Natural killer cell treated with Interleukin-12 subunit alpha and Interleukin-12 subunit beta and Interleukin-15 and Interleukin-18, amount 100 ng/mL, for 72 hours (primary cell): ENCODE data around the gene ZNF200. TPM values are rescaled to one million over a fixed set of nuclear protein-coding genes. Genes with fewer than 3 reads are reported as not detected.

Experiments used
- ATAC-seq, 2 donors: fragments of 150-1000 bp; cut with Tn5 transposase in 1 of 2; sonication (Bioruptor Pico), chemical (Tn5 transposase) in 1 of 2; 2 replicates each; pipeline ENCODE4 v1.10.0; 2021
- DNase-seq: peaks from one replicate; pipeline ENCODE4 v3.0.0; 2022; ENCODE audit warnings: low spot score
- H3K27ac Mint-ChIP-seq, 2 donors: 1 replicate in 1 of 2; 2 replicates in 1 of 2; pipeline ENCODE4 v1.8.0; 2022; ENCODE audit warnings: mixed read lengths in 2 of 2, mild to moderate bottlenecking in 1 of 2, moderate library complexity in 1 of 2
- H3K27me3 Mint-ChIP-seq, 2 donors: 1 replicate in 1 of 2; 2 replicates in 1 of 2; pipeline ENCODE4 v1.8.0; 2022; ENCODE audit warnings: mixed read lengths in 2 of 2
- H3K36me3 Mint-ChIP-seq: one replicate; pipeline ENCODE4 v1.8.0; 2022; ENCODE audit warnings: mixed read lengths
- H3K4me1 Mint-ChIP-seq, 2 donors: 1 replicate in 1 of 2; 2 replicates in 1 of 2; pipeline ENCODE4 v1.8.0; 2022; ENCODE audit warnings: low read depth in 2 of 2, mixed read lengths in 2 of 2, mild to moderate bottlenecking in 1 of 2
- H3K4me3 Mint-ChIP-seq: one replicate; pipeline ENCODE4 v1.8.0; 2022; ENCODE audit warnings: mixed read lengths
- H3K9me3 Mint-ChIP-seq: 2 replicates; pipeline ENCODE4 v1.8.0; 2022; ENCODE audit warnings: mixed read lengths
- total RNA-seq, 2 donors: library from RNA; stranded (reverse); gene quantifications; one replicate each; pipeline ENCODE4 v1.2.3, GENCODE V29; 2022

The ZNF200 gene
- total RNA-seq, 2 donors from 2014 or later = 16.6 to 18.9 TPM

GRCh38 chr16:3264137-3265036 lies 29.4 kb upstream of the ZNF200 start:
- peak; percentile 91 to 94 for ATAC-seq
- H3K4me1 Mint-ChIP-seq = peaks cover 15 to 29% of the 10 kb centered on the region in 2 donors
- no peaks in the 10 kb centered on the region for H3K9me3 Mint-ChIP-seq
- H3K27me3 Mint-ChIP-seq = no peaks in the 10 kb centered on the region
- H3K36me3 Mint-ChIP-seq = no peaks in the 10 kb centered on the region
- H3K27ac Mint-ChIP-seq = peak overlapping the region; percentile 89 to 96
- peak overlapping the region; percentile 93 for H3K4me3 Mint-ChIP-seq
- DNase-seq = peak; percentile 99

- Mint-ChIP-seq H3K27me3 (peaks cover 2 to 7% of the 10 kb centered on the region in 2 donors), H3K27ac (peak overlapping the region; percentile 89 to 96), H3K9me3 (no peaks in the 10 kb centered on the region), H3K4me3 (peak overlapping the region; percentile 93), H3K4me1 (peaks cover 20 to 33% of the 10 kb centered on the region in 2 donors), H3K36me3 (no peaks in the 10 kb centered on the region)
- DNase-seq (no peak), ATAC-seq (no peak)
Measured at GRCh38 chr16:3262517-3262916, 27.6 kb upstream of the ZNF200 start.

GRCh38 chr16:3259836-3260235 lies 24.9 kb upstream of the ZNF200 start:
- Mint-ChIP-seq H3K36me3 (no peaks in the 10 kb centered on the region), H3K9me3 (no peaks in the 10 kb centered on the region)

GRCh38 chr16:3256866-3257465 lies 22.0 kb upstream of the ZNF200 start:
- no peak overlapping the region for H3K27ac Mint-ChIP-seq
- DNase-seq (no peak), ATAC-seq (no peak)
- peaks cover 5 to 9% of the 10 kb centered on the region in 2 donors for H3K4me1 Mint-ChIP-seq
- no peaks in the 10 kb centered on the region for H3K9me3 Mint-ChIP-seq
- peaks cover 2 to 7% of the 10 kb centered on the region in 2 donors for H3K27me3 Mint-ChIP-seq
- H3K4me3 Mint-ChIP-seq = no peak overlapping the region
- H3K36me3 Mint-ChIP-seq = no peaks in the 10 kb centered on the region

More at GRCh38 chr16:3259836-3260235, 24.9 kb upstream of the ZNF200 start:
- Mint-ChIP-seq H3K27ac (no peak overlapping the region), H3K4me3 (no peak overlapping the region), H3K27me3 (peaks cover 2 to 7% of the 10 kb centered on the region in 2 donors), H3K4me1 (peaks cover 15 to 27% of the 10 kb centered on the region in 2 donors)
- no peak for DNase-seq
- no peak for ATAC-seq

DNA sequence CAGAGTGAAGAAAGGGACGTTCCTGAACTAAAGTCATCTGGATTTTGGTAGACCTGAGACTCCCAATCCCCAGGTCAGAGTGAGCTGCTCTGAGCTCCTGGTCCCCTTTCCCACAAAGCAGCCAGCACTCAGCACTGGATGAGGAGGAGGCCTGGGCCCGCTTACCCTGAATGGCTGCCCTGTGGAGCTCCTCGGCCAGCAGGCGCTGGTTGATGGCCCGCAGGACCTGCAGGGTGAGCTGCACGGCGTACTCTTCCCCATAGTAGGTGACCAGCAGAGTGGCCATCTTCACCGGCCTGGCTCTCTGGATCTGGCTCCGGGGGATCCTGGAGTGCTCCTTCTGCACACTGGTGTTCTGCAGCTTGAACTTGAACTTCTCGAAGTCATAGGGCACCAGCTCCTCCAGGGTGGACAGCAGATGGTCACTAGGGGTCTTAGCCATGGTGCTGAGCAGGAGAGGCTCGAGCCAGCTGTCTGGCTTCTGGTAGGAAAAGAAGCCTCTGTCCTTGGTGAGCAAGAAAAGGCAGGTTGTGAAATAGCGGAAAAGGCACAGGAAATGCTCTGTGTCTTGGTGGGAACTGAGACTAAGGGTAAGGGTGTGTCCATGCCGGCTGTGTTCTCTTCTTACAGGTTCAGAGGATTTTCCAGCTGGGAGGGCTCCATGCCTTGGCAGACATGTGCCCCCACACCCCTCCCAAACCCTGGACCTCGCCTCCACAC lies 21.3 kb upstream of the ZNF200 start, which contains the start of gene MEFV:
Gene MEFV (minus strand): TSS at position 488 of the 720 bp plus-strand sequence. CDS start 46 bp downstream, at position 442.
- H3K27ac Mint-ChIP-seq = no peak within 1 kb of the TSS
- ATAC-seq (no peak), DNase-seq (no peak)
- peaks cover 5 to 6% of the 10 kb centered on the region in 2 donors for H3K4me1 Mint-ChIP-seq
- H3K9me3 Mint-ChIP-seq = no peaks in the 10 kb centered on the region
- peaks cover 2 to 8% of the 10 kb centered on the region in 2 donors for H3K27me3 Mint-ChIP-seq
- H3K4me3 Mint-ChIP-seq = no peak within 1 kb of the TSS
- H3K36me3 Mint-ChIP-seq = no peaks in the 10 kb centered on the region

GRCh38 chr16:3254309-3254708 lies 19.4 kb upstream of the ZNF200 start:
- H3K36me3 Mint-ChIP-seq = no peaks in the 10 kb centered on the region
- no peak for DNase-seq
- H3K4me3 Mint-ChIP-seq = no peak overlapping the region
- no peaks in the 10 kb centered on the region for H3K9me3 Mint-ChIP-seq
- no peak for ATAC-seq
- no peak overlapping the region for H3K27ac Mint-ChIP-seq
- peaks cover 8 to 14% of the 10 kb centered on the region in 2 donors for H3K27me3 Mint-ChIP-seq
- H3K4me1 Mint-ChIP-seq = peaks cover 4 to 5% of the 10 kb centered on the region in 2 donors

- H3K27me3 Mint-ChIP-seq = peaks cover 8 to 9% of the 10 kb centered on the region in 2 donors
- ATAC-seq (no peak), DNase-seq (no peak)
- no peaks in the 10 kb centered on the region for H3K9me3 Mint-ChIP-seq
- H3K4me1 Mint-ChIP-seq = no peaks in the 10 kb centered on the region
- no peak overlapping the region for H3K27ac Mint-ChIP-seq
- no peak overlapping the region for H3K4me3 Mint-ChIP-seq
- H3K36me3 Mint-ChIP-seq = no peaks in the 10 kb centered on the region
Measured at GRCh38 chr16:3252967-3253366, 18.0 kb upstream of the ZNF200 start.

DNA sequence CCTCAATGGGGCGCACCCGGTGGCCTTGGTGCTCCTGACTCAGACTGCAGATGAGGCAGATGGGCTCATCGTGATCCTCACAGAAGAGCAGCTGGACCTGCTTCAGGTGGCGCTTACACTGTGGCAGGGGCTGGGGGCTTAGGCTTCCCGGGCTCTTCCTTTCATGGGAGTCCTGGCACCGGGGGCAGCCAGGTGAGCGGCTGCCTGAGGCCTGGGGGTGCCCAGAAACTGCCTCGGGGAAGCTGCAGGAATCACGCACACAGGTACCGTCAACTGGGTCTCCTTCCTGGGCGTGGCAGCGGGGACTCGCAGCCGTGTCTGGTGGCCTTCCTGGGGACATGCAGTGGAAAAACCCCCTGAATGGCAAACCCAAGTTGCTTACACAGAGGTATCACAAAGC lies 14.5 kb upstream of the ZNF200 start:
- ATAC-seq = no peak
- Mint-ChIP-seq H3K27ac (no peak overlapping the region), H3K27me3 (peaks cover 15 to 17% of the 10 kb centered on the region in 2 donors), H3K36me3 (no peaks in the 10 kb centered on the region), H3K9me3 (no peaks in the 10 kb centered on the region), H3K4me1 (no peaks in the 10 kb centered on the region), H3K4me3 (no peak overlapping the region)
- no peak for DNase-seq

GRCh38 chr16:3249020-3249419 lies 14.1 kb upstream of the ZNF200 start:
- DNase-seq (no peak), ATAC-seq (no peak)
- H3K4me3 Mint-ChIP-seq = no peak overlapping the region
- no peaks in the 10 kb centered on the region for H3K4me1 Mint-ChIP-seq
- no peaks in the 10 kb centered on the region for H3K36me3 Mint-ChIP-seq
- no peaks in the 10 kb centered on the region for H3K9me3 Mint-ChIP-seq
- H3K27ac Mint-ChIP-seq = no peak overlapping the region
- H3K27me3 Mint-ChIP-seq = peaks cover 17% of the 10 kb centered on the region in 2 donors

GRCh38 chr16:3248596-3248995 lies 13.6 kb upstream of the ZNF200 start:
- Mint-ChIP-seq H3K9me3 (no peaks in the 10 kb centered on the region), H3K27me3 (peaks cover 17 to 18% of the 10 kb centered on the region in 2 donors), H3K4me1 (no peaks in the 10 kb centered on the region), H3K4me3 (no peak overlapping the region), H3K27ac (no peak overlapping the region), H3K36me3 (no peaks in the 10 kb centered on the region)
- ATAC-seq = no peak
- no peak for DNase-seq

DNA sequence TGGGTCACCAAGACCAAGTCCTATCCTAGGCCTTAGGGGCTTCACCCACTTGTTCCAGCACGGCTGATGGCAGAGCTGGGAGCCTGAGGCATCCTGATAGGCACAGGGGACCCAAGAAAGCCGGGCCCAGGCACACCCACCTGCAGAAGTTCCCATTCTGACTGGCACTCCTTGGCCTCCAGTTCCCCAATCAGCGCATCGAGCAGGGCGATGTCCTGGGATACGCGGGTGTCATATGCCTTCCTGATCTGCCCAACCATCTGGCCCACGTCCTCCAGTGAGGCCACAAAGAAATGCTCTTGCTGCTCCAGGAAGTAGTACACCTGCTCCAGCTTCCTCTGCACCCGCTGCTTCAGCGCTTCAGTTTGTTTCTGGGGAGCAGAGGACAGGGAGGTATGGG lies 11.9 kb upstream of the ZNF200 start:
- no peaks in the 10 kb centered on the region for H3K4me1 Mint-ChIP-seq
- no peaks in the 10 kb centered on the region for H3K9me3 Mint-ChIP-seq
- no peak overlapping the region for H3K4me3 Mint-ChIP-seq
- DNase-seq (no peak), ATAC-seq (no peak)
- no peaks in the 10 kb centered on the region for H3K36me3 Mint-ChIP-seq
- H3K27me3 Mint-ChIP-seq = peaks cover 17 to 22% of the 10 kb centered on the region in 2 donors
- no peak overlapping the region for H3K27ac Mint-ChIP-seq

- Mint-ChIP-seq H3K36me3 (no peaks in the 10 kb centered on the region), H3K27me3 (peaks cover 13 to 19% of the 10 kb centered on the region in 2 donors)
- no peak for DNase-seq
Measured at GRCh38 chr16:3246002-3246401, 11.0 kb upstream of the ZNF200 start.

GRCh38 chr16:3243882-3244281 lies 8.9 kb upstream of the ZNF200 start:
- Mint-ChIP-seq H3K9me3 (no peaks in the 10 kb centered on the region), H3K36me3 (no peaks in the 10 kb centered on the region), H3K27ac (no peak overlapping the region), H3K4me3 (no peak overlapping the region), H3K4me1 (no peaks in the 10 kb centered on the region), H3K27me3 (peaks cover 10 to 20% of the 10 kb centered on the region in 2 donors)
- no peak for DNase-seq
- no peak for ATAC-seq

More at GRCh38 chr16:3246002-3246401, 11.0 kb upstream of the ZNF200 start:
- Mint-ChIP-seq H3K4me3 (no peak overlapping the region), H3K4me1 (no peaks in the 10 kb centered on the region), H3K9me3 (no peaks in the 10 kb centered on the region), H3K27ac (no peak overlapping the region)
- ATAC-seq = no peak
